GM12878 (cell line): Measurements from ENCODE around the gene KCTD17. TPM values are rescaled to one million over a fixed set of nuclear protein-coding genes. Genes with fewer than 3 reads are reported as not detected.

Source experiments
- ATAC-seq: fragments of 200-7000 bp; cut with Tn5 transposase; 3 replicates; pipeline ENCODE4 v1.9.1; 2020; ENCODE audit warnings: mild to moderate bottlenecking, moderate library complexity
- BruUV-seq: library from RNA; stranded (reverse); fragments of 400-500 nt; replicated peaks from 2 replicates; lab custom pipeline; 2021; lab: Mats Ljungman, UMichigan
- CTCF ChIA-PET: fragments of 300-600 bp; sonication (Branson Sonifier 250); formaldehyde crosslinking; extraction: SDS; loops from one replicate; lab custom pipeline; 2021; ENCODE audit warnings: inconsistent platforms; lab: Yijun Ruan, JAX
- POLR2A ChIA-PET: fragments of 350-600 bp; formaldehyde crosslinking; extraction: SDS; loops from one replicate; lab custom pipeline; 2021; ENCODE audit warnings: inconsistent platforms; lab: Charles Lee
- RAD21 ChIA-PET: fragments of 300-600 bp; sonication (Branson Sonifier 250); formaldehyde crosslinking; loops from one replicate; lab custom pipeline; 2023; ENCODE audit warnings: antibody characterized with exemption; ENCODE audit not compliant: unreplicated experiment; lab: Charles Lee
- SMC1A ChIA-PET: fragments of 300-600 bp; sonication (Branson Sonifier 250); formaldehyde crosslinking; loops from one replicate; lab custom pipeline; 2023; ENCODE audit not compliant: unreplicated experiment, uncharacterized antibody; lab: Charles Lee
- DNase-seq: peaks from one replicate; pipeline ENCODE4 v3.0.0-alpha.2; 2011; ENCODE audit warnings: low read depth, low spot score
- FAIRE-seq: peaks from 3 replicates; lab custom pipeline; 2011; peaks lifted over from hg19 to GRCh38; lab: Jason Lieb, UNC
- H2AFZ ChIP-seq: 2 replicates; pipeline ENCODE4 v1.6.0; 2011; ENCODE audit warnings: low read depth, low read length, control low read depth; ENCODE audit not compliant: control insufficient read depth
- H3K27ac ChIP-seq: 2 replicates; pipeline ENCODE4 v1.5.1; 2011; ENCODE audit warnings: control low read depth; ENCODE audit not compliant: control insufficient read depth, insufficient read depth
- H3K27me3 ChIP-seq, 2 experiments: replicated peaks in 1 of 2; 2 replicates each; pipeline versions ENCODE4 v1.6.0 to v1.6.1; 2011; ENCODE audit warnings: low read length in 1 of 2; ENCODE audit not compliant: control insufficient read depth in 2 of 2, insufficient read depth in 2 of 2
- H3K36me3 ChIP-seq, 2 experiments: 2 replicates each; pipeline ENCODE4 v1.5.1; 2011; ENCODE audit warnings: low read length in 1 of 2; ENCODE audit not compliant: control insufficient read depth in 2 of 2, insufficient read depth in 2 of 2
- H3K4me1 ChIP-seq: 2 replicates; pipeline ENCODE4 v1.6.1; 2011; ENCODE audit warnings: mild to moderate bottlenecking, low read length, moderate library complexity, mixed read lengths; ENCODE audit not compliant: control insufficient read depth, insufficient read depth
- H3K4me2 ChIP-seq: 2 replicates; pipeline ENCODE4 v1.6.0; 2011; ENCODE audit warnings: control low read depth; ENCODE audit not compliant: control insufficient read depth, insufficient read depth
- H3K4me3 ChIP-seq: fragments of 200-600 bp; sonication (generic); 2 replicates; pipeline ENCODE4 v1.5.1; 2016
- H3K79me2 ChIP-seq: 2 replicates; pipeline ENCODE4 v1.6.0; 2011; ENCODE audit warnings: low read length; ENCODE audit not compliant: control insufficient read depth, insufficient read depth
- H3K9ac ChIP-seq: 2 replicates; pipeline ENCODE4 v1.8.0; 2011; ENCODE audit warnings: low read length, control low read depth, mixed read lengths; ENCODE audit not compliant: control insufficient read depth, insufficient read depth
- H3K9me3 ChIP-seq: replicated peaks from 3 replicates; pipeline ENCODE4 v1.5.1; 2011; ENCODE audit warnings: mild to moderate bottlenecking, low read length; ENCODE audit not compliant: control insufficient read depth, insufficient read depth
- H4K20me1 ChIP-seq: 2 replicates; pipeline ENCODE4 v1.6.0; 2011; ENCODE audit not compliant: control insufficient read depth, insufficient read depth
- BCL11A ChIP-seq: IDR thresholded peaks from 2 replicates; pipeline ENCODE4 v1.6.1; 2011; ENCODE audit warnings: low read depth, low read length
- BHLHE40 ChIP-seq, 2 experiments: fragments of 450-650 bp in 1 of 2; IDR thresholded peaks; 2 replicates each; pipeline ENCODE4 v1.6.1; 2011 to 2017; ENCODE audit warnings: low read depth in 2 of 2, borderline replicate concordance in 1 of 2, improper control_type of control experiment in 1 of 2, low read length in 1 of 2, mild to moderate bottlenecking in 1 of 2
- DPF2 ChIP-seq: fragments of 450-650 bp; IDR thresholded peaks from 2 replicates; pipeline ENCODE4 v1.6.1; 2017; ENCODE audit warnings: mild to moderate bottlenecking
- ESRRA ChIP-seq: IDR thresholded peaks from 2 replicates; pipeline ENCODE4 v1.6.1; 2012; ENCODE audit warnings: mild to moderate bottlenecking, low read length, improper control_type of control experiment
- FOS ChIP-seq: IDR thresholded peaks from 3 replicates; pipeline ENCODE4 v1.6.1; 2011; ENCODE audit warnings: borderline replicate concordance; ENCODE audit not compliant: insufficient read length; ENCODE audit errors: extremely low read depth
- NR2F1 ChIP-seq: fragments of 450-650 bp; conservative IDR thresholded peaks from 2 replicates; pipeline ENCODE4 v1.6.1; 2017; ENCODE audit warnings: mild to moderate bottlenecking
- RAD51 ChIP-seq: fragments of 450-650 bp; IDR thresholded peaks from 2 replicates; pipeline ENCODE4 v1.6.1; 2016; ENCODE audit warnings: moderate library complexity, mild to moderate bottlenecking, inconsistent platforms
- RELA ChIP-seq: fragments of 450-650 bp; IDR thresholded peaks from 2 replicates; pipeline ENCODE4 v1.8.0; 2014; ENCODE audit warnings: borderline replicate concordance; ENCODE audit not compliant: partially characterized antibody
- SIX5 ChIP-seq: IDR thresholded peaks from 2 replicates; pipeline ENCODE4 v1.6.1; 2011; ENCODE audit warnings: mild to moderate bottlenecking, low read depth, low read length, moderate library complexity; ENCODE audit not compliant: severe bottlenecking
- SREBF1 ChIP-seq: IDR thresholded peaks from 2 replicates; pipeline ENCODE4 v1.6.1; 2012; ENCODE audit warnings: mild to moderate bottlenecking, low read length
- YBX1 ChIP-seq: fragments of 450-650 bp; IDR thresholded peaks from 2 replicates; pipeline ENCODE4 v1.6.1; 2016; ENCODE audit warnings: antibody characterized with exemption
- YY1 ChIP-seq: IDR thresholded peaks from 2 replicates; pipeline ENCODE4 v1.6.1; 2011; ENCODE audit warnings: low read depth, mild to moderate bottlenecking, low read length
- WGBS: methylation state at CpG from one replicate; pipeline ENCODE4 v1.1.6; 2016; ENCODE audit warnings: low lambda C conversion rate; ENCODE audit not compliant: insufficient replicate concordance, insufficient coverage; ENCODE audit errors: missing lambda C conversion rate; 5-methylcytosine and 5-hydroxymethylcytosine counted together
- in situ Hi-C: fragments of 300-500 bp; cut with MboI; formaldehyde crosslinking; loops from 9 replicates; pipeline ENCODE4 v1.14.3; 2018; ENCODE audit warnings: mixed read lengths
- intact Hi-C: fragments of 100-400 bp; cut with micrococcal nuclease; formaldehyde crosslinking; loops from one replicate; pipeline ENCODE4 v1.14.2; 2022; ENCODE audit not compliant: unreplicated experiment
- polyA plus RNA-seq, 11 experiments: library from polyadenylated mRNA; depleted of rRNA in 4 of 11; unstranded in 6 of 11; stranded (reverse) in 5 of 11; fragments of >200 nt; fragmentation: Nextera tagmentation in 4 of 11; fragmentation: Illumina TruSeq in 1 of 11; extraction: Ambion mirVana in 4 of 11; extraction: Trizol in 1 of 11; gene quantifications; 1 replicate in 1 of 11; 2 replicates in 10 of 11; pipeline versions ENCODE4 v1.2.1 to v1.2.3, GENCODE V29; 2011 to 2016; ENCODE audit warnings: inconsistent platforms in 2 of 11, missing spikeins in 2 of 11, low read depth in 1 of 11
- total RNA-seq, 4 experiments: library from RNA; depleted of rRNA in 3 of 4; stranded (reverse); fragments of >200 nt in 3 of 4; fragmentation: Illumina TruSeq in 1 of 4; extraction: Trizol in 1 of 4; gene quantifications; 2 replicates each; pipeline versions ENCODE4 v1.2.1 to v1.2.3, GENCODE V29; 2013 to 2021
- TF ChIP-seq, protein P1 (sequence below): IDR thresholded peaks from 2 replicates; pipeline ENCODE4 v1.6.1; 2012; ENCODE audit warnings: mild to moderate bottlenecking, low read depth, low read length

The KCTD17 gene
- total and polyA plus RNA-seq, 10 of the 15 experiments (the other 5 are each of a cell fraction or from before 2014, with no cell fraction given) = 0.16 to 18.4 (median 10.1) TPM; not detected in 1

DNA sequence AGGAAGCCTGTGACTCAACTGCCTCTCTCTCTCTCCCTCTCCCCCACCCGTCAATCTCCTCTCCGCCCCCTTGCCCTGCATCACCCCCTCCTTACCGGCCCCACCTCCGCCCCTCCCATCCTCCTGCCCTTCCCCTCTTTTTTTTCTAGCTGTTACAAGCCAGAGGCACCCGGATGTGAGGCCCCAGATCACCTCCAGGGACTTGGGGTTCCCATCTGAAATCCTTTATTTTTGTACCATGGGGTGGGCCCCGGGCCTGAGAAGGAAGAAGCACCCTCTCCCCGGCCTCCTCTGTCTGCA, 10.8 kb downstream of the KCTD17 start:
- Histone ChIP-seq H4K20me1 (no peaks in the 10 kb centered on the region), H3K27me3 (no peaks in the 10 kb centered on the region), H3K4me2 (no peak overlapping the region), H3K36me3 (peaks cover 0 to 2% of the 10 kb centered on the region in 2 experiments; a peak in 2 of 4 replicates), H2AFZ (no peak overlapping the region), H3K9me3 (no peaks in the 10 kb centered on the region), H3K9ac (no peak overlapping the region), H3K27ac (no peak overlapping the region), H3K4me3 (no peak overlapping the region), H3K4me1 (peaks cover 11% of the 10 kb centered on the region), H3K79me2 (no peaks in the 10 kb centered on the region)
- FAIRE-seq = no peak
- ChIA-PET RAD21 (no interaction called here), CTCF (no interaction called here), POLR2A (no interaction called here), SMC1A (no interaction called here)
- TF ChIP-seq YY1 (no peak), SREBF1 (no peak), ESRRA (no peak), NR2F1 (no peak), YBX1 (no peak), FOS (no peak), DPF2 (no peak), RELA (no peak), BCL11A (no peak)
- WGBS = 3% methylated on average over 2 of the region's 7 CpGs
- in situ Hi-C loops = no loop called here
- ATAC-seq = no peak
- DNase-seq = no peak
- intact Hi-C loops = no loop called here
- BruUV-seq = no TSS peak

DNA sequence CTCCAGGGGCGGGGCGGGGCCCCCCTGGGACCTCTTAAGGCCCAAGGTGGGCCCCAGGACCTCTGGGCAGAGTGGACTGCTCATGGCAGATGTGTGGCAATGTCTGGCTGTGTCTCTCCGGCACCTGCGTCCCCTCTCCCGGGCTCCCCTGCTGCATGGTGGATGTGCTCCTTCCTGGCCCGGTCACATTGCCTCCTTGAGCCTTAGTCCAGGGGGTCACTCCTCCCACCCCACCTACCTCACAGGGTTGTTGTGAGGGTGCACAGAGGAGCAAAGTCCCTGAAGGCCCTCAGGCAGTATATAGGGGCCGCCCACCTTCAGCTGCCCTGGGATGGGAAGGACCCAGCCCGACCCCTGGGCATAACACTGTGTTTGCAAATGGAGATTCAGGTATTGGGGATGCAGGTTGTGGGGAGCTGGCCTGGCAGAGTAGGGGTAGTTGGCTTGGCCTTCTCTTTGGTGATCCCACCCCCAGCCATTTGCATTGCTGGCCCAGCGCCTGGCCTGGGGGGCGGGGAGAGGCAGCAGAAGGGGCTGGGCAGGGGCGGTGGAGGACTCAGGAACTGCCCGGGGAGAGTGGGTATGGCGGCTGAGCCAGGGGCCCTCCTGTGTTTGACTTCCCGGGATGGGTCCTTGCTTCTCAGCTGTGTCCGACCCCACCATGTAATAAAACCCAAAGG, 11.3 kb downstream of the KCTD17 start:
- no TSS peak for BruUV-seq
- WGBS = 57% methylated on average over 14 of the region's 15 CpGs
- no peak for FAIRE-seq
- TF ChIP-seq RAD51 (no peak), BHLHE40 (IDR thresholded peaks at IDR 0.05; ENCODE audit: borderline replicate concordance in 1 of 2, low read depth in 2 of 2, low read length in 1 of 2) (no peak), SIX5 (no peak)
- TF ChIP-seq, protein P1, sequence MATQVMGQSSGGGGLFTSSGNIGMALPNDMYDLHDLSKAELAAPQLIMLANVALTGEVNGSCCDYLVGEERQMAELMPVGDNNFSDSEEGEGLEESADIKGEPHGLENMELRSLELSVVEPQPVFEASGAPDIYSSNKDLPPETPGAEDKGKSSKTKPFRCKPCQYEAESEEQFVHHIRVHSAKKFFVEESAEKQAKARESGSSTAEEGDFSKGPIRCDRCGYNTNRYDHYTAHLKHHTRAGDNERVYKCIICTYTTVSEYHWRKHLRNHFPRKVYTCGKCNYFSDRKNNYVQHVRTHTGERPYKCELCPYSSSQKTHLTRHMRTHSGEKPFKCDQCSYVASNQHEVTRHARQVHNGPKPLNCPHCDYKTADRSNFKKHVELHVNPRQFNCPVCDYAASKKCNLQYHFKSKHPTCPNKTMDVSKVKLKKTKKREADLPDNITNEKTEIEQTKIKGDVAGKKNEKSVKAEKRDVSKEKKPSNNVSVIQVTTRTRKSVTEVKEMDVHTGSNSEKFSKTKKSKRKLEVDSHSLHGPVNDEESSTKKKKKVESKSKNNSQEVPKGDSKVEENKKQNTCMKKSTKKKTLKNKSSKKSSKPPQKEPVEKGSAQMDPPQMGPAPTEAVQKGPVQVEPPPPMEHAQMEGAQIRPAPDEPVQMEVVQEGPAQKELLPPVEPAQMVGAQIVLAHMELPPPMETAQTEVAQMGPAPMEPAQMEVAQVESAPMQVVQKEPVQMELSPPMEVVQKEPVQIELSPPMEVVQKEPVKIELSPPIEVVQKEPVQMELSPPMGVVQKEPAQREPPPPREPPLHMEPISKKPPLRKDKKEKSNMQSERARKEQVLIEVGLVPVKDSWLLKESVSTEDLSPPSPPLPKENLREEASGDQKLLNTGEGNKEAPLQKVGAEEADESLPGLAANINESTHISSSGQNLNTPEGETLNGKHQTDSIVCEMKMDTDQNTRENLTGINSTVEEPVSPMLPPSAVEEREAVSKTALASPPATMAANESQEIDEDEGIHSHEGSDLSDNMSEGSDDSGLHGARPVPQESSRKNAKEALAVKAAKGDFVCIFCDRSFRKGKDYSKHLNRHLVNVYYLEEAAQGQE = no peak

More for the DNA sequence above, 11.3 kb downstream of the KCTD17 start:
- no peaks in the 10 kb centered on the region for H3K79me2 ChIP-seq
- ATAC-seq (no peak), DNase-seq (no peak)
- no peak overlapping the region for H3K9ac ChIP-seq
- H4K20me1 ChIP-seq = no peaks in the 10 kb centered on the region
- ChIA-PET SMC1A (no interaction called here), CTCF (no interaction called here), RAD21 (no interaction called here), POLR2A (no interaction called here)
- no peak overlapping the region for H2AFZ ChIP-seq
- H3K36me3 ChIP-seq = peaks cover 0 to 2% of the 10 kb centered on the region in 2 experiments; a peak in 2 of 4 replicates
- in situ Hi-C loops = no loop called here
- no peak overlapping the region for H3K4me3 ChIP-seq
- no peaks in the 10 kb centered on the region for H3K9me3 ChIP-seq
- H3K27me3 ChIP-seq = no peaks in the 10 kb centered on the region
- no peak overlapping the region for H3K27ac ChIP-seq
- H3K4me2 ChIP-seq = no peak overlapping the region
- peaks cover 11% of the 10 kb centered on the region for H3K4me1 ChIP-seq
- intact Hi-C loops = no loop called here
